Non-pigmented ciliary epithelial cell (primary cell): ENCODE results near the gene GGT6.
"Not testable (repeated sequence)": the region's sequence is repeated elsewhere in the genome, so short reads cannot be mapped to it uniquely, and the experiment has no call there.

Experiments used
- DNase-seq: peaks from one replicate; pipeline ENCODE4 v3.0.0-alpha.2; 2010; ENCODE audit warnings: low read depth

The GGT6 gene

DNA sequence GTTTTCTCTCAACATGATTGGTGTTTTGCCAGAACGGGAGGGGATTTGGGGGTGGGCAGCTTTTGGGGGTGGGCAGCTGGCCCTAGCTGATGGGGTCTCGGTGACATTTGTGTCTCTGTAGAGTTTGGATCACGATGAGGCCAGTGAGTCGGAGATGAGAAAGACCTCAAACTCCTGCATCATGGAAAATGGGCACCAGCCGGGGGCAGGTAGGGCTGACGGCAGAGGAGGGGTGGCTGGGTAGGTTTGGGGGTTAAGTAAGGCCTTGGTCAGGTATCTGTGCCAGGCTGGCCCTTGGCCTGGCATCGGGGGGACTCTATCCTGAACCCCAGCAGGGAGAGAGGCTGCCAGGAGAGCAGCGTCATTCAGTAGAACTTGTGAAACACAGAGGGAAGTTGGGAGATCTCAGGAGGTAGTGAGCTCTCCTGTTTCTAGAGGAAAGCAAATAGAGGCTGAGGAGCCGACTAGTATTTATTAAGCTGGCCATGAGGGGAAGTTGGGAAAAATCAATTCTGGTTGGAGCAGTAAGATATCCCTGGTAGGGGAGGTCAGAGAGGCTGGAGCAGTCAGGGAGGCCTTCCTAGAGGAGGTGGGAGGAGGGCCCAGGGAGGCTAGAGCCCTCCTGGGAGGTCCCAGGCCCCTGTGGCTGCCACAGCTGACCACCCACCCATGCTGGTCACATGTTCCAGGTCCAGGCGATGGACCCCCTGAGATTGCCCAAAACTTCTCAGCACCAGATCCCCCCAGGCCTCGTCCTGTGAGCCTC is 32.0 kb upstream of the GGT6 start:
- DNase-seq = no peak

DNA sequence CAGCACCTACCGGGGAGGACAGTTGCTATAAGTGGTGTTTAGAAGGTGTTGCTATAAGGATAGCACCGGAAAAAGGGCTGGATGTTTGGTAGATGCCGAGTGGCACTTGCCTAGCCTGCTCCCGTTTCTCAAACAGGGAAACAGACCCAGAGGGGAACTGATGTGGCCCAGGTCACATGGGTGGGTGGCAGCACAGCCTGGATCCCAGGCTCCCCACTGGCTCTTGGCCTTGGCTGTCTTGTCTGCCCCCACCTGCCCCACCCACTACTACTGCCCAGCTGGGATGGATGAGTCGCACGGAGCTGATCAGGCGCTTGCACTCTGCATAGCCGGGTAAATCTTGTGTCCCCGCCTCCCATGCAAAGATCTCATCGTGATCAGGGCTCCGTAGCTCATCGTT is 31.2 kb upstream of the GGT6 start:
- no peak for DNase-seq

DNA sequence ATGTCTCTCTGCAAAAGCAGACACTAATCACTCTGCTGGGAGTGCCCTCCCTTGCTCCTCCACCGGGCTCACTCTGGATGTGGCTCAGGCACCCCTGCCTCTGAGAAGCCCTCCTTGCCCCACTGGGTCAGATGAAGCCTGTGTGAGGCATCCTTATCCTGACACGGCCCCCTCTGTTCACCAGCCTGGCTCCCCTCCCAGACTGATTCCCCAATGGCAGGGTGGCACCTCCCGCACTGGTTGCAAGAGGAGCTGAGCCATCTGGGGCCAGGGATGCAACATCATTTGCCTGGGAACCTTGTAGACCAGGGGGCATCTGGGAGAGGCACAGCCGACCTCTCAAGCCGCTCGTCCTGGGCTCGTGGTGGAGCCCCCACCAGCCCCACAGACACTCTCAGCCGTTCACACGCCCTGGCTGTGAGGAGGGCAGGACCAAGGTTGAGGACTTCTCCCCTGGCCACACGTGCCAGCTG is 30.6 kb upstream of the GGT6 start:
- DNase-seq = no peak

- DNase-seq = not testable (repeated sequence)
Observed at GRCh38 chr17:4590042-4590441, 29.7 kb upstream of the GGT6 start.

DNA sequence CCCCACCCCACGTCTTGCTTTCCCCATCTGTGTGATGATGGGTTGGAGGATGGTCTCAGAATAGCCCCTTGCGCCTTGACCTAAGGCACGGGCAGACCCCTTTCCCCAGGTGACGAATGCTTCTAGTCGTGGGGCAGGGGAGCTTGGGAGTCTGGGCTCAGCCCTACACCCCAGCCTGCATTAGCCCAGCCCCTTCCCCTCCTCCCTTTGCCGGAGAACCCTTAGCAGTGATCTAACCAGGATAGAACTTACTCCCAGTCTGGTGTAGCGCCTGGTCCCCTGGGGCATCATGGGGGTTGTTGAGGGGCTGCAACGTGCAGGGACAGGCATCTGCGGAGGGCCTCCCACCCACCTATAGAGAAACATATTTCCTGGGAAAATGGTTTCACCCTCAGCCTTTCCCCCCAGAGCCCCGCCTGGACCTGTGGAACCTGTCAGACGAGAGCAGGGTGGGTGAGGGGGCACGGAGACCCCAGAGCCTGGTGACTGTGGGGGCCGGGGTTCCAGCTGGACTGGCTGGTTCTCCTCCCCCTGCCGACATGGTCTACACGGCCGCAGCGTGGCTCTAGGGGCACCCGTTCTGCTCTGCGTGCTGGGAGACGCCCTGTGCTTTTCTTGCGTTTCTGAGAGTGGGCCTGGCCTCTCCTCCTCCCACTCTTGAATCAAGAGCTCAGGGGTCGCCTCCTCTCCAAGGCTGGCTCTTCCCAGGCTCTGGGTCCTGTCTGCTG is 28.7 kb upstream of the GGT6 start:
- no peak for DNase-seq

DNA sequence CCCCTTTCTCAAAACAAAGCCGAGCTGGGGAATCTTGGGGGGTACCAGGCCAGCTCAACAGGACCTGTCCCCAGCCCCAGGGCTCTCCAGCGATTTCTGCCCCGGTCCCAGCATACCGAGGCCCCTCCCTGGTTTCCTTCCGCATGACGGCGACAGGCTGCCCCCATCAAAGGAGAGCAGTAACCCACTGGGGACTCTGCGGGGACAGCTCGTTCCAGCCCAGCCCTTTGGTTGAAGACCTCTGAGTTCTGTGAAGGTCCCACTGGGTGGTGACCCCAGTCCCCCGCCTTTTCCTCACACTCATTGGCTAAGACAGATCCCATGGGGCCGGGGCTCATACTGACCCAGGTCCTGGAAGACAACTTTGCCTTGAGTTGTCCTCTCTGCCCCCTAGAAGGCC is 28.0 kb upstream of the GGT6 start:
- no peak for DNase-seq

GRCh38 chr17:4587803-4588202 is 27.4 kb upstream of the GGT6 start:
- DNase-seq = no peak

DNA sequence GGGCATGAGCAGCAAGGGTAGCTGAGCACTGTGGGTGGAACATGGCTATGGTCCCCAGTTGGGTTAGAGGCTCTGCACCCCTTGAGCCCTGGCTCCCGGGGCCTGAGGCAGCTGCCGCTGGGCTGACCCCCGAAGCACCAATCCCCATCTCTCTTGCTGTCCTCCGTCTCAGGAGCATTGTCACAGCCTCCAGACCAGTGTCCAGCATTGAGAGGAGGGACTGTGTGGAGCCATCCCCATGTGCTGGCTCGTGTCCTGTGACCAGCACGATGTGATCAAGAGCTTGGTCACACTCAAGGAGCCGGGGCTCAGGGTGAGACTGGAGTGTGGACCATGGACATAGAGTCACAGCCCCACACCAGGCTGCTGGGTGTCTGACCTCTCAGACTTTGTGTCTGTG is 26.8 kb upstream of the GGT6 start:
- no peak for DNase-seq

GRCh38 chr17:4586043-4586442 is 25.7 kb upstream of the GGT6 start:
- DNase-seq = no peak

DNA sequence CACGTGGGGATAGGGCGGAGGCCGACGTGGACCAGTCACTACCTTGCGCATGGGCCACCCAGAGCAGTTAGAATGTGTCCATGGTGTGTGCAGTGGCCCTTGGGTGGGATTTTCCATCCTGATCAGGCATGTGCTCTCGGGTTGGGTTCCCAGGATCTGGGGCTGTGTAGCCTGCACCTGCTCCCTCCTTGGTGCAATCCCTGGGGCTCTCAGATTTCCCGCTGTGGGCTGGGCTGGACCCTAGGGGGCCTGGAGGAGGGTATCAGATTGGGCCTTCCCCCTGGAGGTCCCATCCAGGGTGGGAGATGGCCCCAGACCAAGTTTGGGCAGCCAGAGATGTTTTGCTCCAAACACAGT is 25.2 kb upstream of the GGT6 start:
- no peak for DNase-seq

GRCh38 chr17:4584917-4585637 is 24.7 kb upstream of the GGT6 start:
- no peak for DNase-seq

DNA sequence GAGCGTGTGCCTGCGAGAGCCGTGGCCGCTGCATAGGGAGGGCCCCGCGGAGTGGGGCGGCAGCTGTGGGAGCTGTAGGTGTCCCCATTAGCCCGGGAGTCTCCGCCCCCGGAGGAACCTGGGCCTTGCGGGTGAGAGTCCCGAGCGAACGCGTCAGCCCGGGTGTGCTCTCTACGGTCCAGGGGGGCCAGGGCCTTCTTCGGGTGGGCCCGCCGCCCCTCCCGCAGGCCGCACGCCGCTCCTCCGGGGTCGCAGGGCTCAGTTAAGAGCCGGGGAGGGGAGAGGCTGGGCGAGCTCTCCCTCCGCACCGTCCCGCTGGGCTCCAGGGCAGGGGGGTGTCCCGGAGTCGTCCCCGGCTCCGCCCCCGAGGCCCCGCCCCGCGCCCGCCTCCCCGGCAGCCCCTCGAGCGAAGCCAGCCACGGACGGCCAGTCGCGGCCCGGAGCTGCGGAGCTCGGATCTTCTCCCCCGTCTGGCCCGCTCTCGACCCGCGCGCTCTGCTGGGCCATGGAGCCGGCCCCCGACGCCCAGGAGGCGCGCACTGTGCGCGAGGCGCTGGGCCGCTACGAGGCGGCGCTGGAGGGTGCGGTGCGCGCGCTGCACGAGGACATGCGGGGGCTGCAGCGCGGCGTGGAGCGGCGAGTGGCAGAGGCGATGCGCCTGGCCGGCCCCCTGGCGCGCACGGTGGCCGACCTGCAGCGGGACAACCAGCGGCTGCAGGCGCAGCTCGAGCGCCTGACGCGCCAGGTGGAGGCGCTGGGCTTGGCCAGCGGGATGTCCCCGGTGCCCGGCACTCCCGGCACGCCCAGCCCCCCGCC is 23.9 kb upstream of the GGT6 start, which contains the start of gene SMTNL2:
TSS of gene SMTNL2 (plus strand) at position 429 of the 816 bp plus-strand sequence. CDS start at position 506, 77 bp downstream.
- no peak for DNase-seq

DNA sequence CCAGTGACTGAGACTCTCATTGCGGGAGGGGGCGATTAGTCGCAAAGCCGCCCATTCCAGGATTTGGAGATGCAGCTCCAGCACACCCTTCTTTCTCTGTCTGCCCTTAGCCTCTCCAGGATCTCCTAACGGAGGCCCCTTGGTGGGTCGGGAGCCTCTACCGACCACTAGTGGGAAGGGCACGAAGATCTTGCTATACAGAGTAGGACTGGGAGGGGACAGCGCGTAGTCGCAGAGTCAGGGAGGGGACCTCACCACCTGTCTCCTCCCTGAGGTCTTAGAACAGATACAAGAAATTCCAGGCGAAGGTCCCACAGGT is 23.4 kb upstream of the GGT6 start:
- no peak for DNase-seq

GRCh38 chr17:4583206-4583605 is 22.8 kb upstream of the GGT6 start:
- no peak for DNase-seq

GRCh38 chr17:4582691-4583090 is 22.3 kb upstream of the GGT6 start:
- no peak for DNase-seq

DNA sequence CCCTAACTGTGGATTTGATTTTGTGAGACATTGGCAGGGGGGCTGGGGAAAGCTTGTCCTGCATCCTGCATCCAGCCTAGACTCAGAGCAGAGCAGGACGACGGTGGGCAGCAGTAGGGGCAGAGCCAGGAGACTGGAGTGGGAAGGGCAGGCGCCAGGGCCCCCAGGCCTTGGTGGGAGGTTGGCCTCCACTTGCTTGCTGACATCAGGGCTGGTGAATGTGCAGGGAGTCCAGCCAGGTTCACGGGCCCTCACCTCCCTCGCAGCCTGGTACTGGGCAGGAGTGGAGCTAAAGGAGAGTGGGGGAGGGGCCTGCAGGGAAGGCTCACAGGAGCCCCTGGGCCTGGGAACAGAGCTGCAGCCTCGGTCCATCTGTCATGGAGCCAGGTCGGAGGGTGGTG is 21.7 kb upstream of the GGT6 start:
- DNase-seq = no peak

- DNase-seq = no peak
Observed at GRCh38 chr17:4580291-4580690, 19.9 kb upstream of the GGT6 start.

DNA sequence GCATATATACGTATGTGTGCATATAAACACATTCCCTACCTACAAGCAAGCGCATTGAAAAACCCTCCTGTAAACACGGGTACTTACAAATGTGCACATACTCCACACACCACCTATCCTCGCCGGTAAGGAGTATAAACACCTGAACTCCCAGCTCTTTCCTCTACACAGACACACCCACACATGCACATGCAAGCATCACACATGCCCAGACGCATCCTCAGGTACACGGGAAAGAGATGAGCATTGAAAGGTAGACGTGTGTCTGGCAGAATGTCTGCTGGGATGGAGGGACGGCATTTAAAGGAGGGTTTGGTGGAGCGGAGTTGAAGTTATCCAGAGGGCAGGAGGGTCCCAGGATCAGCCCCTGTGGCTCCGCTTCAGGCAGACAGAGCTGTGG is 19.3 kb upstream of the GGT6 start:
- no peak for DNase-seq

GRCh38 chr17:4578349-4578748 is 18.0 kb upstream of the GGT6 start:
- DNase-seq = not testable (repeated sequence)

DNA sequence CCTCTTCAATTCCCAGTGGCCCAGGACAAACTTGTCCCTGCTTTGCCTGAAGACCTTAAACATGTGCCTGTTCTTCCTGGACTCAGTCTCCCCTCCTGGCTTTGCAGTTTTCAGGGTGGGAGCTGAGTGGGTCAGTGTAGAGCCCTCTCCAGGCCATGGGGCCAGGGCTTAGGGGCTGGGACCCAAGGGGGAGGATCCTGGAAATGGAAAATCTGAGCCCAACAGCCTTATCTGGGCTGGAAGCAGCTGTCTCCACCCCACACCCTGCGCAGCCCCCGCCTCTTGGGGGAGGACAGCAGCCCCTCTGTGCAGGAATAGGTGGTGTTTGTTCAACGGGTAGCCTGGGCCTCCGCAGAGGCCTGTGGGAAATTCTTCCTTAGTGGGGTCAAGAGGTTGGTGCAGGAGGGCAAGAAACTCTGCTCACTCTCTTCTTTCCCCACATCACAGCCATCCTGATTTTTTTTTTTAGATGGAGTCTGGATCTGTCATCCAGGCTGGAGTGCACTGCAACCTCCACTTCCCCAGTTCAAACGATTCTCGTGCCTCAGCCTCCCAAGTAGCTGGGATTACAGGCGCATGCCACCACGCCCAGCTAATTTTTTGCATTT is 17.1 kb upstream of the GGT6 start:
- no peak for DNase-seq

- DNase-seq = no peak
Observed at GRCh38 chr17:4576729-4577322, 16.4 kb upstream of the GGT6 start.
